Skin epidermis (tissue), 12 donors: ENCODE measurements around the gene DNAJA3.

Experiments used
- H3K27ac ChIP-seq, 21 experiments: fragments of 200-600 bp; sonication (generic) in 11 of 21; one replicate each; pipeline ENCODE4 v1.5.0; 2020; ENCODE audit warnings: mild to moderate bottlenecking in 3 of 21, inconsistent platforms in 2 of 21, moderate library complexity in 2 of 21
- H3K4me3 ChIP-seq, 7 experiments: fragments of 200-600 bp; sonication (generic) in 2 of 7; one replicate each; pipeline ENCODE4 v1.5.0; 2020; ENCODE audit warnings: inconsistent platforms in 2 of 7, mild to moderate bottlenecking in 2 of 7, moderate library complexity in 1 of 7

DNAJA3 gene

GRCh38 chr16:4402439-4403132 lies 23.1 kb upstream of the DNAJA3 start:
- Histone ChIP-seq H3K27ac (no peak overlapping the region), H3K4me3 (no peak overlapping the region)

GRCh38 chr16:4403133-4403949 lies 22.3 kb upstream of the DNAJA3 start:
- no peak overlapping the region for H3K4me3 ChIP-seq
- H3K27ac ChIP-seq, result no peak overlapping the region

DNA sequence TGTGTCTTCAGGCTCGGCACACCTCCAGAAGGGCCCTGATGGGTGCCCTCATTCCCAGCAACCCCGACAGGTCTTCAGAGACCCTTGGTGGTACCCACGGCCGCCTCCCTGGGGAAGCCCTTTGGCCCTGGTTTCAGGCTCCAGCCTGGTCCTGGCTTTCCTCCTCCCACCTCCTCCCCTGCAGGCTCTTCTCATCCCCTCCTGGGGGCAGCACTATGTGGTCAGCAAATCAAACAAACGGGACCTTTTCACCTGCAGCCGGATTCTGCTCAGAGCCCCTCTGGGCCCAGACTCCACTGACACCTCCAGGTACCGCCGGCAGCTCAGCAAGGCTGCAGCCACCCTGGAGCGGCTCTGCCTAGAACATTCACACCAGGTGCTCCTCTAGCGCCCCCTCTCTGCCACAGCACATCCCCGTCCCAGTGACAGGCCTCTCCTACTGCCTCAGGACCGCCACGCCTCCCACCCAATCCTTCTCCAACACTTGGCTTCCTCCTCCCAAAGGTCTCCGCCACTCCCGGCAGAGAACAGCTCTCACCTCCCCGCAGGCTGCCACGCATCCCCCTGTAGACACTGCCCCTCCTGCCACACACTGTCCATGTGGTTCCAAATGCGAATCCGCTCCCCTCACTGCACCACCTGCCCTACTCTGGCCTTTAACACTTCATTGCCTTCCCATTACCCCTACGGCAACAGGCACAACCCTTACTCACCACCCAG lies 21.3 kb upstream of the DNAJA3 start:
- Histone ChIP-seq H3K27ac (no peak overlapping the region), H3K4me3 (no peak overlapping the region)

- Histone ChIP-seq H3K4me3 (no peak overlapping the region), H3K27ac (no peak overlapping the region)
These were observed 20.5 kb upstream of the DNAJA3 start for GRCh38 chr16:4404967-4405696.

DNA sequence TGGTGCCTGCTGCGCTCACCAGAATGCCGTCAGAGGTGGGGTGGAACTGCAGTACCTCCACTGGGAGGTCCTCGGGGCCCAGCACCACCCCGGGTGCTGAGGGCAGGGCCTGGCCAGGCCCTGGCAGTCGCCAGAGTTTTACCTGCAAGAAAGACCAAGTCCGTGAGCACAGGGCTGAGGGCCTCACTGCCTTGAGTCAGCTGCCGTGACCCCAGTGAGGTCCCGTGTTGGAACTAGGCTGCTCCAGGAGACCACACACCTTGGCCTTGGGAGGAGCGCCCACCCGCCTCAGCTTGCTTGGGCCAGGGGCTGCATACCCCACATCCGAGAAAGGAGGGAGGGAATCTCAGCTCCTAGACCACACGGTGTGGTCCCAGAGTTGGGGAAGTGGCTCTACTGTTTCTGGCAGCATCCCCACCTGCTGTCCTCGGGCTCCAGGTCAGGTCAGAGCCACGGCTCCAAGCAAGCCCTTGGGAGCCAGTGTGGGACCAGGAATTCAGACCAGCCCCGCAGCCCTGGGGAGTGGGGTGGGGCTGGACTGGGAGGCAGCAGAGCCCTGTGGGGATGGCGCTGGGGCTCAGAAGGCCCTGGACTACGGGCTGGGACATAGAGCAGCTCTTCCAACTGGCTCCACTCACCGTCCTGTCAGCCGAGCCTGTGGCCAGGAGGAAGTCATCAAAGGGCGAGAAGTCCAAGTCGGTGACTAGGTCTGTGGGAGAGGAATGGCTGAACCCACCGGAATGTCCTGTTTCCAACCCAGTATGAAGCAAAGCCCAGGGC lies 17.9 kb upstream of the DNAJA3 start:
- Histone ChIP-seq H3K27ac (no peak overlapping the region), H3K4me3 (no peak overlapping the region)

DNA sequence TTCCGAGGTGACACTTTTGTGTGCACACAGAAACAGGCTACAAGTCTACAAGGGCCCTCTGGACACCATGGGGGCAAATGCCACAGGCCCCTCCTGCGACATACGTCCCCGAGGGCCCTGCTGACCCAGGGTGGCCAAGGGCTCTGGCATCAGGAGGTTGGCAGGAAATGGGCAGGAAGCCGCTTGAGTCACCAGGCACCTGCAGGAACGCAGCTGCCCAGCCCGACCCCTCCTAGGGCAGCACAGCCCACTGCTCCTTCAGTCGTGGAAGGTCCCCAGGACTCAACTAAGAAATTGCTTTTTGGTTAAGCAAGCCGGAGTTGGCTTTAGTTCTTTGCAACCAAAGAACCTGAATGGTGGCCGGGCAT lies 17.4 kb upstream of the DNAJA3 start:
- no peak overlapping the region for H3K4me3 ChIP-seq
- H3K27ac ChIP-seq, result no peak overlapping the region

- H3K4me3 ChIP-seq, result no peak overlapping the region
- H3K27ac ChIP-seq, result no peak overlapping the region
These were observed 16.4 kb upstream of the DNAJA3 start for GRCh38 chr16:4409081-4409932.

DNA sequence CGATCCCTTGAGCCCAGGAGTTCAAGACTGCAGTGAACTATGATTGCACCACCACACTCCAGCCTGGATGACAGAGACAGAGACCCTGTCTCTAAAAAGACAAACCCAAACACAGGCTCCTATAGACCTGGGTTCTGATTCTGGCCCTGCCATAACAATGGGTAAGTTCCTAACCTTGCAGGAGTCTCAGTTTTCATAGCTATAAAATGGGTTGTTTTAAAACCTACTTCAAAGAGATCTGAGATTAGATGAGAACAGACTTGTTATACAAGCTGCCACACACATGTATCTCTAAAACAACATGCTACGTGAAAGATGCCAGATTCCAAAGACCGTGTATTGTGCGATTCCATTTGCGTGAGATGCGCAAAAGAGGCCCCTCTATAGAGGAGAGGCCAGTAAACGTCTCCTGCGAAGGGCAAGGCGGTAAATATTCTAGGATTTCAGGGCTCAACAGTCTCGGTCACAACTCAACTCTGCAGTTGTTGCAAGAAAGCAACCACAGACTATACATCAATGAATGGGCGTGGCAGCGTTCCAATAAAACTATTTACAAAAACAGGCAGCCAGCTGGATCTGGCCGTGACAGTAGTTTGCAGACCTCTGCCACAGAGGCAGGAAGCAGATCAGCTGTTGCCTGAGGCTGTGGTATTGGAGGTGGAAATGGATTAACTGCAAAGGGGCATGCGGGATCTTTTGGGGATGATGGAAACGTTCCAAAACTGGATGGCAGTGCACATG lies 15.2 kb upstream of the DNAJA3 start:
- Histone ChIP-seq H3K4me3 (no peak overlapping the region), H3K27ac (no peak overlapping the region)

- Histone ChIP-seq H3K4me3 (no peak overlapping the region), H3K27ac (peak overlapping the region in 1 of 21 experiments; percentile 3)
These were observed 14.0 kb upstream of the DNAJA3 start for GRCh38 chr16:4411684-4412083.

GRCh38 chr16:4412159-4412558 lies 13.5 kb upstream of the DNAJA3 start:
- H3K4me3 ChIP-seq, result no peak overlapping the region
- no peak overlapping the region for H3K27ac ChIP-seq

GRCh38 chr16:4412854-4413253 lies 12.8 kb upstream of the DNAJA3 start:
- Histone ChIP-seq H3K4me3 (no peak overlapping the region), H3K27ac (no peak overlapping the region)

DNA sequence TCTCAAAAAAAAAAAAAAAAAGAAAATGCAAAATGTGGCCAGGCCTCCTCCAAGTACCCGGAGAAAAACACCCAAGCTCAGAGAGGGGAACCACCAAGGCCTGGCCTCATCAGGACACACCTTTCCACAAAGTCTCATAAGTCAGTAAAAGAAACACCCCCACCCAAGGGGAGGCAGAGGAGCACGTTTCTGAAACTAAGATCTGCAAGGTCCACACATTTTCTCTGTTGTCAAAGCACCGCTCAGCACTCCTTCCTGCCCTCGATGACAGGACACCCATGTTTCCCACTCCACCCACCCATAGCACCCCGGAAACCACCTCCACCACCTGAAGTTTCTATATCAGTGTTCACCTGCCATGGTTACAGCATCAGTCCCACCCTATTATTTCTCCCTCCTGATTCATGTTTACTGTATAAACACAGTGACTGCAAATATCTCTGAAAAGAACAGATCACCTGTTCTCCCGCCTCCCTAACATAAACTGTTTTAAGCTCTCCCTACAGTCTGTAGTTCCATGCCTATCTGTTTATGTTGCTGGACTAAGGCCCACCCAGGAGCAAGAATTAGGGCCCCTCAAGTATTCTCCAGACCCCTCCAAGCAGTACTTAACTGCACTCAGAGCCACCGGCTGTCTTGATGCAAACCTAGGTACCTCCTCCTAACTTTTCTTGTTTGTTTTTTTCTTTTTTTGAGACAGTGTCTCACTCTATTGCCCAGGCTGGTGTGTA lies 11.3 kb upstream of the DNAJA3 start:
- Histone ChIP-seq H3K4me3 (peak overlapping the region in 1 of 7 experiments; percentile 96), H3K27ac (peak overlapping the region in 10 of 21 experiments; percentile 32 to 98 (median 92))

GRCh38 chr16:4415538-4416199 lies 10.0 kb upstream of the DNAJA3 start:
- peak overlapping the region; percentile 71 to 99 (median 93) for H3K4me3 ChIP-seq
- H3K27ac ChIP-seq, result peak overlapping the region; percentile 55 to 98 (median 91)

DNA sequence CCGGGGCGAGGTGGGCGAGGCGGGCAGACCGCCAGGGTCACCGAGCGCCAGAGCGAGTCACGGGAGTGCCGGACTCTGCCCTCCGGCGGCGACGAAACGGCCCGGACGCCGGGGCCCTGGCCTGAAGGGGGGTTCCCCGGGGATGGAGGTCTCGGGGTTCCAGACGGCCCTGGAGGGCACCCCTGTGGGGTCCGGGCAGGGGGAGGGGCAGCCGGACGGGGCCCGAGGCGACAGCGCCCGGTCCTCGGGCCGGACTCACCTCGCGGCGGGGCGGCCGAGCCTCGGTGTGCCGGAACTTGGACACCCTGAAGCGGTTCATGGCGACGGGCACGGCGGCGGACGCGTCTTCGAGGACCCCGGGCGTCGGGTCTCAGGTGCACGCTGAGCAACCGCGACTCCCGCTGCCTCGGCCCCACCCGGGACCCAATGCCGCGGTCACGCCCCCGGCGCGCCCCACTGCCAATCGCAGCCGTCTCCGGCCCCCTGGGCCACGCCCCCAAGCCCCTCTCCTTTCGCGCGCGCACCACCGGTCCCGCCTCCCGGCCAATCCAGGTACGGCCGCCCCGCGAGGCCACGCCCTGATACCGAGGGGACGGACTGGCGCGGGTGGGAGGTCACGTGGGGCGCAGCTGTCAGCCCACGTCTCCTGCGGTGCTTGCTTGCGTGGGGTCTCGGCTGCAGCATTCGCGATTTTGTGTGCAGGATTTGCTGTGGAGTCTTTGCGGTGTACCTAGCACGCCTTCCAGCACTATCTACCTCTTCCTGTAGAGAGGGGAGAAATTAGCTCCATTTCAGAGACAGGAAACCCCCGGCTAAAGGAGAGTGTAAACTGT lies 9.3 kb upstream of the DNAJA3 start, which contains the start of gene CORO7:
Gene CORO7 (minus strand): TSS at position 397 of the 833 bp plus-strand sequence. CDS start 78 bp downstream, at position 319.
- peak within 1 kb of the TSS; percentile 71 to 99 (median 93) for H3K4me3 ChIP-seq
- H3K27ac ChIP-seq, result peak within 1 kb of the TSS; percentile 55 to 98 (median 91)

GRCh38 chr16:4419402-4419959 lies 6.2 kb upstream of the DNAJA3 start:
- H3K27ac ChIP-seq, result peak overlapping the region in 1 of 21 experiments; percentile 35
- H3K4me3 ChIP-seq, result no peak overlapping the region
